HFF-Myc (cell line): ENCODE data around the gene SLC2A14.
"Not testable (repeated sequence)": the region's sequence is repeated elsewhere in the genome, so short reads cannot be mapped to it uniquely, and the experiment has no call there.

ENCODE experiments used
- DNase-seq: peaks from one replicate; pipeline ENCODE4 v3.0.0-alpha.2; 2011; ENCODE audit warnings: low read depth; ENCODE audit errors: extremely low read depth
- H3K4me3 ChIP-seq: replicated peaks from 2 replicates; pipeline ENCODE4 v1.5.1; 2011; ENCODE audit warnings: low read depth, mild to moderate bottlenecking, control low read depth, low read length
- TF ChIP-seq, protein P1 (sequence below): IDR thresholded peaks from 2 replicates; pipeline ENCODE4 v1.5.1; 2012; ENCODE audit warnings: mild to moderate bottlenecking, low read depth, low read length, control low read depth; ENCODE audit errors: missing control alignments

Gene SLC2A14

DNA sequence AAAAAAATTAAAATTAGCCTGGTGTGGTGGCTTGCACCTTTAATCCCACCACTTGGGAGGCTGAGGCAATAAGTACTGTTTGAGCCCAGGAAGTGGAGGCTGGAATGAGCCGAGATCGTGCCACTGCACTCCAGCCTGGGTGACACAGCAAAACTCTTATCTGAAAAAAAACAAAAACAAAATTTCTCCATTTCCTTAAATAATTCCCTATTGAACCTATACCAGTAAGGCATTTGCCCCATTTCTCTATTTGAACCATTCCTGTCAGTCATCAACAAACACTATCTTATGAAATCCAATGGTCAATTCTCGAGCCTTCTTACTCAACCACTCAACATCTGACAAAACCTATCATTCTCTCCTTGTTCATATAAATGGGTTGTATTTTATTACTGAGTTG lies 14.7 kb downstream of the SLC2A14 start:
- TF ChIP-seq, protein P1, sequence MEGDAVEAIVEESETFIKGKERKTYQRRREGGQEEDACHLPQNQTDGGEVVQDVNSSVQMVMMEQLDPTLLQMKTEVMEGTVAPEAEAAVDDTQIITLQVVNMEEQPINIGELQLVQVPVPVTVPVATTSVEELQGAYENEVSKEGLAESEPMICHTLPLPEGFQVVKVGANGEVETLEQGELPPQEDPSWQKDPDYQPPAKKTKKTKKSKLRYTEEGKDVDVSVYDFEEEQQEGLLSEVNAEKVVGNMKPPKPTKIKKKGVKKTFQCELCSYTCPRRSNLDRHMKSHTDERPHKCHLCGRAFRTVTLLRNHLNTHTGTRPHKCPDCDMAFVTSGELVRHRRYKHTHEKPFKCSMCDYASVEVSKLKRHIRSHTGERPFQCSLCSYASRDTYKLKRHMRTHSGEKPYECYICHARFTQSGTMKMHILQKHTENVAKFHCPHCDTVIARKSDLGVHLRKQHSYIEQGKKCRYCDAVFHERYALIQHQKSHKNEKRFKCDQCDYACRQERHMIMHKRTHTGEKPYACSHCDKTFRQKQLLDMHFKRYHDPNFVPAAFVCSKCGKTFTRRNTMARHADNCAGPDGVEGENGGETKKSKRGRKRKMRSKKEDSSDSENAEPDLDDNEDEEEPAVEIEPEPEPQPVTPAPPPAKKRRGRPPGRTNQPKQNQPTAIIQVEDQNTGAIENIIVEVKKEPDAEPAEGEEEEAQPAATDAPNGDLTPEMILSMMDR, result no peak
- H3K4me3 ChIP-seq, result no peak overlapping the region
- DNase-seq, result no peak

DNA sequence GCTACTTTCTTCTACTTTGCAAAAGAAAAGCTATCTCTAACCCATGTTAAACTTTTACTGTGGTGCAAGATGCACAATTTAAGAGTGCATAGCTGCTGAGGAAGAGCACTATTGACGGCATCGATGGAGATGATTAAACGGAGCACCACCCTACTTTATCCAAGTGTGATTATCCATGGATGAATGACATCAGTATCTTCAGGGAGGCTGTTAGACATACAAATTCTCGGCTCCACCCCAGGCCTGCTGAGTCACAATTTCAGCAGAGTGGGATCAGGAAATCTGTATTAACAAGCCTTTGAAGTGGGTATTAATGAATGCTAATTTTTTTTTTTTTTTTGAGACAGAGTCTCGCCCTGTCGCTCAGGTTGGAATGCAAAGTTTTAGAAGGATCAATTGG lies 16.2 kb downstream of the SLC2A14 start:
- TF ChIP-seq, protein P1, result no peak
- DNase-seq, result no peak
- H3K4me3 ChIP-seq, result no peak overlapping the region

DNA sequence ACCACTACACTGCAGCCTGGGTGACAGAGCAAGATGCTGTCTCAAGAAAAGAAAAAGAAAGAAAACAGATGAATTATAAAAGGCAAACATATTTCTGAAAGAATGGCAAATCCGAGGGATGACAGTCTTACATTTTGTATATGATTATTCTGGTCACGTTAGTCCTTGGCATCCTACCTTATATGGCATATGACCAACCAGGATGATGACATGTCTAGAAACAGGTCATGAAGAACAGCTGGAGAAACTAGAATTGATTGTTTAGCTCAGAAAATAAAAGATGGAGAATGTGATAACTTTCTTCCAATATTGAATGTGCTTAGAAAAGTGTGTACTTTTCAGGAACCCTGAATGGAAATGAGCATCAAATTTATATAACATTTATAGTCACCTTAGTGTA lies 19.2 kb downstream of the SLC2A14 start:
- no peak overlapping the region for H3K4me3 ChIP-seq

DNA sequence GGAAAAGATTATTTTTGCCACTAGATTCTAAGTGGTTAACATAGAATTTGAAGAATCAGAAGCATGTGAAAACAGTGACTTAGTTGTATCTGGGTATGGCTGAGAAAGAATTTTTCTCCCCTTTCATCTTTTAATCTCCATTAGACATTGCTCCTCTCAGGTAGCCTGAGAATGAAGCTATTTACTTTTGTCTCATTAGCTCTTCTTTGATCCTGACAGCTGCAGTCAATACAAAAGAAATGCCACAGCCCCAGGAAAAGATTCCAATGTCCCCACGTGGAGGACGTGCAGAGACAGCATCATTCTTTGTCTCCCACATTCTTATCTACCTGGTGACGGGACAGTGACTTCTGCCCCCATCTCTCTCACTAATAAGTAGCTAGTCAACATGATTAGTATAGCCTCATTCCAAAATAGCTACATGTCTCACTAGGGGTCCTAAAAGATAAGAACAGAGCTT lies 21.1 kb downstream of the SLC2A14 start:
- not testable (repeated sequence) for DNase-seq, H3K4me3 ChIP-seq

More for the DNA sequence above, 19.2 kb downstream of the SLC2A14 start:
- DNase-seq, result no peak
- TF ChIP-seq, protein P1, result no peak

DNA sequence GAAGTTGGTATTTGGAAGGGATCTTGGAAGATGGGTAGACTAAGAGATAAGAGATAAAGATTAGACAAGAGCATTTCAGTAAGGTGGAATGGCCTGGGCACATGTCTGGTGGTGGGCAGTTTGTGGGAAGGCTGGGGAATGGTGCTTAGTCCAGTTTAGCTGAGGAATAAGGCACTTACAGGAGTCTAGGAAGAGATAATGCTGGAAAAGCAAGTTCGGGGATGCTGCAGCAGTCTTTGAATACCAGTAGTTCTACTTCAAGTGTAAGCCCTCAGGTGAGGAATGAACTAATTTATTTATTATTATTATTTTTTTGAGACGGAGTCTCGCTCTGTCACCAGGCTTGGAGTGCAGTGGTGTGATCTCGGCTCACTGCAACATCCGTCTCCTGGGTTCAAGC lies 22.6 kb downstream of the SLC2A14 start:
- not testable (repeated sequence) for H3K4me3 ChIP-seq, DNase-seq

DNA sequence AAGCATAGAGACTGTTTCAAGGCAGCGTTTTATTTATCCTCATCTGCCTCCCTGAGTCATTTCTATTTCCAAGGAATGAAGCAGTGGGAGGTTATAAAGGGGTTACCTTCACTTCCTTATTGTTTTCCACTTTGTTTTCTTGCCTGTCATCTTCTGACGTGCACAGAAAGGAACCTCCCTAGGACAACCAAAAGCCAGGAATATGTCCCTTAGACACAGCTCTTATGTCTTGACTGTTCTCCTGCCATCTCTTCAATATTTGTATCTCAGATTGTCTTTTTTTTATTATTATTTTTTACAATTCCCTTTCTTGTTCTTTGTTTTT lies 24.7 kb downstream of the SLC2A14 start:
- not testable (repeated sequence) for DNase-seq, H3K4me3 ChIP-seq

DNA sequence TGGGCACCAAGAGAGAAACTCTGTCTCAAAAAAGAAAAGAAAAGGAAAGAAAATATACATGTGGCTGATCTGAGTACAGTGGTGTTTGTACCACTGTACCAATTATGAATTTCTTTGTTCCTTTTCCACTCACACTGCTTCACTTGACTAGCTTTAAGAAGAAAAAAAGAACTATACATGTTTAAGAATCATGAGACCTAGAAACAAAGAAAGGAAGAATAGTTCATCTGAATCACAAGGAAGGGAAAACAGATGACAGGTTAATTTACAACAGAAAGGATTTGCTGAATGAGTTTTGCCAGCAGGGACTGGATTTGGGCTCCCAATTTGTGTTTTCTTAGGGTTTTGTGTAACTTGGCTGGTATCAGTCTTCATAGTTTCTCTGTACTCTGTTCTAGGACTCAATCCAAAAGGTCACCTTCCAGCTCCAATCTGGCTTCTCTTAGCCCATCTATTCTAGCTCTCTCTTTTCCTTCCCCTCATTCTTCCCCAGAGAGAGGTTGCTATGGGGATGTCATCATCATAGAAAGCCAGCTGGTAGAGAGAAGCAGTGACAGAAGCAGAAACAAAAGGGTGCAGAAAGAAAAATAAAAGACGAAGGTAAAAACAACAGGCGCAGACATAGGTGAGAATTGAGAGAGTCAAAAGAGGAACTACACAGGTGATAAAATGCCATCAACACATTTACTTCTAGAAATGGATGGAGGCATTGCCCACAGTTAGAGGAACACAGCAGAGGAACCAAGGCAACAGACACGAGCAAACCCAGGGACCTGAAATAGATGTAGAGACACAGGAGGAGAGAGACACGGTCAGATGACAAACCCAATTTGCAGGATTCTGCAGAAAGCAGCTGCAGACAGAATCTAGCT lies 25.3 kb downstream of the SLC2A14 start:
- DNase-seq, H3K4me3 ChIP-seq: not testable (repeated sequence)

DNA sequence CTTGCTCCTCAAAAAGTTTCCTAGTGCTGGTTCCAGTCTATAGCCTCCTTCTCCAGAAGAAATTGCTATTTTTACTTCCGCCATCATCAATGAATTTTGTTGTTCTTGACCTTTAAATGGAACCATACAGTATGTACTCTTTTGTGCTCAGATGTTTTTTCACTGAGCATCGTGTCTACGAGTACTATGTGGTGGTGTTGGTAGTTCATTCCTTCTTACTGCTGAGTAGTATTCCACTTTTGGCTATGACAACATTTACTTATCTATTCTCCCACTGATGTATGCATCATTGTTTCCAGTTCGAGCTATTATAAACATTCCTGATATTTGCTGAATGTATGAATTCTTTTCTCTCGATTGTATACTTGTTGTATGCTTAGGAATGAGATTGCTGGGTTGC lies 28.6 kb downstream of the SLC2A14 start:
- no peak overlapping the region for H3K4me3 ChIP-seq
- TF ChIP-seq, protein P1, result no peak
- DNase-seq, result no peak

DNA sequence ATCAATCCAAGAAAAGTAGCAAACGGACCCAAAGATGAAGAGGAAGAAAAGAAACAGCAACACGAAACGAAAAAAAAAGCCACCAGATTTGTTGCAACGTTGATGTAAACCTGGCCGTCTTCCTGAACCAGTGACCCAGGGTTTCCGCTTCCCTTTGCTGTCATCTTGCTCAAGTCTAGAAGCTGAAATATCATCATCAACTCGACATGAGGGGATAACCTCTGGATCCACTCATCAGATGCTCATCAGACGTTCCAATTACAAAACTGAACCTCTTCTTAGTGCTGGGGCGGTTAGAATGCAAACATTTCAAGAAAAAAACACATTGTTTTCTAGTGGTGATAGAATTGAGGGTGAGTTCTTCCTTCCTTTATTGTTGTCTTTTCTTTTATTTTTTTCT lies 29.1 kb downstream of the SLC2A14 start:
- not testable (repeated sequence) for H3K4me3 ChIP-seq, DNase-seq

DNA sequence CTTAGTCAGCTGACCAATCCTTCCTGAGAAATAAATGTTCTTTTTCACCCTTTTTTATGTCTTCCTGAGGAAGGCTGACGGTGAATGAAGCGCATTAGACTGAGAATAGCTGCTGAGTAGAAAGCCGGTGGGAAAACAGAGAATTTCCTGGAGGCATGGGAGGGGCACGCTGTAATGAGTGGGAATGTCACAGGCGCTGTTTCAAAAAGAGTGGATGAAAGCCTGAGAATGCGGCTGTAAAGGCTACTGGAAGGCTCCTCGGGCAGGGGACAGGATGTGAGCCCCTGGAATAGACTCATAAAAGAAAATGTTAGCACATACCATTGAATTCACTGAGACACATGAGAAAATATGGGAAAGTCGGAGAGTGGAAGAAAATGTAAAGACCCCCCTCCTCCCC lies 29.6 kb downstream of the SLC2A14 start:
- H3K4me3 ChIP-seq, DNase-seq: not testable (repeated sequence)

DNA sequence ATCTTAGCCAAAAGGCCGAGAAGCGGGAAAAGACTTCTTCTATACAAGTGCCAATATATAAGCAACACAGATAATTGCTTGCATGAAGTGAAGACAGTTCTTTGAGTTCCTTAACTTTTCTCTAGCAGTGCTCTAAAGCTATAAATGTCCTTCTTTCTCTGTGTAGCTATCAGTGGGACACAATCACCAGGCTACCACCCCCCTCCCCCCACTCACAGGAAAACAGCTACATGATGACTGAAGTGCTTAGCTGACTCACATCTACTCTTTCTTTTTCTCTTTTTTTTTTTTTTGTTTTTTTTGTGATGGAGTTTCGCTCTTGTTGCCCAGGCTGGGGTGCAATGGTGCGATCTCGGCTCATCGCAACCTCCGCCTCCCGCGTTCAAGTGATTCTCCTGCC lies 30.3 kb downstream of the SLC2A14 start:
- not testable (repeated sequence) for DNase-seq

DNA sequence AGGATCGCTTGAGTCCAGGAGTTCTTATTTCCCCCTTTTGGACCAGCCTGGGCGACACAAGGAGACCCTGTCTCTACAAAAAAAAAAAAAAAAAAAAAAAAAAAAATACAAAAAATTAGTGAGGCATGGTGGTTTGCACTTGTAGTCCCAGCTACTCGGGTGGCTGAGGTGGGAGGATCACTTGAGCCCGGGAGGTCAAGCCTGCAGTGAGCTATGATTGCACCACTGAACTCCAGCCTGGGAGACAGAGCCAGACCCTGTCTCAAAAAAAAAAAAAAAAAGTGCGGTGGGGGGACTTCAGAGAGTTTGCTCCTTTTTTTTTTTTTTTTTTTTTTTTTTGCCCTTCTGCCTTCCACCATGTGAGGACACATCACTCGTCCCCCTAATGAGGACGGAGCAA lies 32.9 kb downstream of the SLC2A14 start:
- not testable (repeated sequence) for H3K4me3 ChIP-seq, DNase-seq

More for the DNA sequence above, 30.3 kb downstream of the SLC2A14 start:
- H3K4me3 ChIP-seq, result not testable (repeated sequence)

DNA sequence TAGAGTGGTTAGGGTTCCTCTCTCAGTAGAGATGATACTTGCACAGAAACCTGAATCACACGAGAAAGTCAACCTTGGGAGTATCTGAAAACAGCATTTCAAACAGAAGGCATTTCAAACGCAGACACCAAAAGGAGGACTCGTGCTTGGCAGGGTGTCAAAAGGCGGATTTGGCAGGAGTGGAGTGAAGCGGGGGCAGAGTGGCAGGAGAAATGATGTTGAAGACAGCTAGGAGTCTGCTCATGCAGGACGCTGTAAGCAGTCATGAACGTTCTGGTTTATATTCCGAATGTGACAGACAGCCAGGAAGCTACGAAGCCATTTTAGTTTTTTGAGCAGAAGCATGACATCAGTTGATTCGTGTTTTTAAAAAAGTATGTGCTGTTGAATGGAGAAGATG lies 33.5 kb downstream of the SLC2A14 start:
- H3K4me3 ChIP-seq, DNase-seq: not testable (repeated sequence)
